SK-N-SH treated with all-trans-retinoic acid at 6 μM for 48 hours (cell line): Measurements from ENCODE around the gene WNT9B.

Experiments used
- ATAC-seq: fragments of 200-7000 bp; cut with Tn5 transposase; 3 replicates; pipeline ENCODE4 v1.9.1; 2020; ENCODE audit warnings: mild to moderate bottlenecking, moderate library complexity
- ARNTL ChIP-seq: fragments of 450-650 bp; formaldehyde crosslinking; IDR thresholded peaks from 2 replicates; pipeline ENCODE4 v1.5.0; 2020; ENCODE audit warnings: low read depth, mild to moderate bottlenecking, moderate library complexity, borderline replicate concordance
- BACH2 ChIP-seq: fragments of 250-450 bp; sonication (Bioruptor Pico); IDR thresholded peaks from 2 replicates; pipeline ENCODE4 v1.9.0; 2021; ENCODE audit warnings: mild to moderate bottlenecking, borderline replicate concordance
- CSDC2 ChIP-seq: fragments of 250-450 bp; sonication (Bioruptor Pico); IDR thresholded peaks from 2 replicates; pipeline ENCODE4 v1.5.0; 2020; ENCODE audit warnings: mild to moderate bottlenecking, moderate library complexity
- ESRRG ChIP-seq: fragments of 250-450 bp; sonication (Bioruptor Pico); IDR thresholded peaks from 2 replicates; pipeline ENCODE4 v1.6.1; 2021; ENCODE audit warnings: mild to moderate bottlenecking
- GLIS3 ChIP-seq: fragments of 250-450 bp; sonication (Bioruptor Pico); IDR thresholded peaks from 2 replicates; pipeline ENCODE4 v1.5.0; 2020; ENCODE audit warnings: mild to moderate bottlenecking, moderate library complexity
- ISL1 ChIP-seq: fragments of 250-450 bp; sonication (Bioruptor Pico); IDR thresholded peaks from 2 replicates; pipeline ENCODE4 v2.1.2; 2022; ENCODE audit warnings: mild to moderate bottlenecking, moderate library complexity
- OSR1 ChIP-seq: fragments of 250-450 bp; sonication (Bioruptor Pico); IDR thresholded peaks from 2 replicates; pipeline ENCODE4 v1.8.0; 2022; ENCODE audit warnings: moderate library complexity, mild to moderate bottlenecking, inconsistent platforms
- PPARA ChIP-seq: fragments of 250-450 bp; sonication (Bioruptor Pico); IDR thresholded peaks from 2 replicates; pipeline ENCODE4 v1.5.0; 2020; ENCODE audit warnings: mild to moderate bottlenecking, borderline replicate concordance
- RARB ChIP-seq: fragments of 250-450 bp; sonication (Bioruptor Pico); IDR thresholded peaks from 2 replicates; pipeline ENCODE4 v1.8.0; 2021; ENCODE audit warnings: mild to moderate bottlenecking, moderate library complexity
- SNAI2 ChIP-seq: fragments of 250-450 bp; sonication (Bioruptor Pico); IDR thresholded peaks from 2 replicates; pipeline ENCODE4 v1.5.0; 2020; ENCODE audit warnings: mild to moderate bottlenecking, moderate library complexity
- TCF4 ChIP-seq: fragments of 250-450 bp; sonication (Bioruptor Pico); IDR thresholded peaks from 2 replicates; pipeline ENCODE4 v1.8.0; 2021; ENCODE audit warnings: mild to moderate bottlenecking, moderate library complexity, borderline replicate concordance
- TOX ChIP-seq: fragments of 250-450 bp; sonication (Bioruptor Pico); IDR thresholded peaks from 2 replicates; pipeline ENCODE4 v1.8.0; 2021; ENCODE audit warnings: mild to moderate bottlenecking, moderate library complexity, borderline replicate concordance
- ZC3H10 ChIP-seq: fragments of 250-450 bp; sonication (Bioruptor Pico); IDR thresholded peaks from 2 replicates; pipeline ENCODE4 v1.5.1; 2021; ENCODE audit warnings: mild to moderate bottlenecking, moderate library complexity
- ZFP30 ChIP-seq: fragments of 450-650 bp; formaldehyde crosslinking; IDR thresholded peaks from 2 replicates; pipeline ENCODE4 v1.5.0; 2022; ENCODE audit warnings: mild to moderate bottlenecking, moderate library complexity
- ZNF565 ChIP-seq: fragments of 450-650 bp; formaldehyde crosslinking; conservative IDR thresholded peaks from 2 replicates; pipeline ENCODE4 v1.5.0; 2020; ENCODE audit warnings: low read depth, mild to moderate bottlenecking, moderate library complexity
- ZNF70 ChIP-seq: fragments of 450-650 bp; formaldehyde crosslinking; IDR thresholded peaks from 2 replicates; pipeline ENCODE4 v1.5.0; 2020; ENCODE audit warnings: mild to moderate bottlenecking, moderate library complexity
- ZNF8 ChIP-seq: fragments of 450-650 bp; formaldehyde crosslinking; IDR thresholded peaks from 2 replicates; pipeline ENCODE4 v1.5.0; 2020; ENCODE audit warnings: mild to moderate bottlenecking, moderate library complexity
- TF ChIP-seq, protein P1 (sequence below): fragments of 250-450 bp; sonication (Bioruptor Pico); IDR thresholded peaks from 2 replicates; pipeline ENCODE4 v1.8.0; 2020; ENCODE audit warnings: mild to moderate bottlenecking, moderate library complexity, borderline replicate concordance
- TF ChIP-seq, protein P2 (sequence below): fragments of 250-450 bp; sonication (Bioruptor Pico); IDR thresholded peaks from 2 replicates; pipeline ENCODE4 v1.8.0; 2021; ENCODE audit warnings: low read depth, mild to moderate bottlenecking, moderate library complexity, borderline replicate concordance
- TF ChIP-seq, protein P3 (sequence below): fragments of 250-450 bp; sonication (Bioruptor Pico); IDR thresholded peaks from 2 replicates; pipeline ENCODE4 v1.5.1; 2020; ENCODE audit warnings: low read depth, mild to moderate bottlenecking, moderate library complexity
- TF ChIP-seq, protein P4 (sequence below): fragments of 250-450 bp; sonication (Bioruptor Pico); IDR thresholded peaks from 2 replicates; pipeline ENCODE4 v1.5.1; 2021; ENCODE audit warnings: mild to moderate bottlenecking, moderate library complexity
- TF ChIP-seq, protein P5 (sequence below): fragments of 250-450 bp; sonication (Bioruptor Pico); IDR thresholded peaks from 2 replicates; pipeline ENCODE4 v1.5.0; 2020; ENCODE audit warnings: mild to moderate bottlenecking, moderate library complexity

WNT9B gene

GRCh38 chr17:46910179-46910927 lies 59.0 kb downstream of the WNT9B start:
- TF ChIP-seq, protein P1, sequence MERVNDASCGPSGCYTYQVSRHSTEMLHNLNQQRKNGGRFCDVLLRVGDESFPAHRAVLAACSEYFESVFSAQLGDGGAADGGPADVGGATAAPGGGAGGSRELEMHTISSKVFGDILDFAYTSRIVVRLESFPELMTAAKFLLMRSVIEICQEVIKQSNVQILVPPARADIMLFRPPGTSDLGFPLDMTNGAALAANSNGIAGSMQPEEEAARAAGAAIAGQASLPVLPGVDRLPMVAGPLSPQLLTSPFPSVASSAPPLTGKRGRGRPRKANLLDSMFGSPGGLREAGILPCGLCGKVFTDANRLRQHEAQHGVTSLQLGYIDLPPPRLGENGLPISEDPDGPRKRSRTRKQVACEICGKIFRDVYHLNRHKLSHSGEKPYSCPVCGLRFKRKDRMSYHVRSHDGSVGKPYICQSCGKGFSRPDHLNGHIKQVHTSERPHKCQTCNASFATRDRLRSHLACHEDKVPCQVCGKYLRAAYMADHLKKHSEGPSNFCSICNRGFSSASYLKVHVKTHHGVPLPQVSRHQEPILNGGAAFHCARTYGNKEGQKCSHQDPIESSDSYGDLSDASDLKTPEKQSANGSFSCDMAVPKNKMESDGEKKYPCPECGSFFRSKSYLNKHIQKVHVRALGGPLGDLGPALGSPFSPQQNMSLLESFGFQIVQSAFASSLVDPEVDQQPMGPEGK (CRISPR knock-in tag): no peak
- TF ChIP-seq, protein P2, sequence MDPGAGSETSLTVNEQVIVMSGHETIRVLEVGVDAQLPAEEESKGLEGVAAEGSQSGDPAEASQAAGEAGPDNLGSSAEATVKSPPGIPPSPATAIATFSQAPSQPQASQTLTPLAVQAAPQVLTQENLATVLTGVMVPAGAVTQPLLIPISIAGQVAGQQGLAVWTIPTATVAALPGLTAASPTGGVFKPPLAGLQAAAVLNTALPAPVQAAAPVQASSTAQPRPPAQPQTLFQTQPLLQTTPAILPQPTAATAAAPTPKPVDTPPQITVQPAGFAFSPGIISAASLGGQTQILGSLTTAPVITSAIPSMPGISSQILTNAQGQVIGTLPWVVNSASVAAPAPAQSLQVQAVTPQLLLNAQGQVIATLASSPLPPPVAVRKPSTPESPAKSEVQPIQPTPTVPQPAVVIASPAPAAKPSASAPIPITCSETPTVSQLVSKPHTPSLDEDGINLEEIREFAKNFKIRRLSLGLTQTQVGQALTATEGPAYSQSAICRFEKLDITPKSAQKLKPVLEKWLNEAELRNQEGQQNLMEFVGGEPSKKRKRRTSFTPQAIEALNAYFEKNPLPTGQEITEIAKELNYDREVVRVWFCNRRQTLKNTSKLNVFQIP (CRISPR knock-in tag): no peak
- TF ChIP-seq TCF4 (no peak), ZFP30 (no peak), ZC3H10 (CRISPR knock-in tag) (no peak), RARB (CRISPR knock-in tag) (no peak), ESRRG (no peak), ISL1 (no peak), ZNF565 (CRISPR knock-in tag) (no peak), ZNF70 (CRISPR knock-in tag) (no peak), TOX (no peak), GLIS3 (no peak), ZNF8 (CRISPR knock-in tag) (no peak), CSDC2 (CRISPR knock-in tag) (no peak), OSR1 (CRISPR knock-in tag) (no peak)
- TF ChIP-seq, protein P3, sequence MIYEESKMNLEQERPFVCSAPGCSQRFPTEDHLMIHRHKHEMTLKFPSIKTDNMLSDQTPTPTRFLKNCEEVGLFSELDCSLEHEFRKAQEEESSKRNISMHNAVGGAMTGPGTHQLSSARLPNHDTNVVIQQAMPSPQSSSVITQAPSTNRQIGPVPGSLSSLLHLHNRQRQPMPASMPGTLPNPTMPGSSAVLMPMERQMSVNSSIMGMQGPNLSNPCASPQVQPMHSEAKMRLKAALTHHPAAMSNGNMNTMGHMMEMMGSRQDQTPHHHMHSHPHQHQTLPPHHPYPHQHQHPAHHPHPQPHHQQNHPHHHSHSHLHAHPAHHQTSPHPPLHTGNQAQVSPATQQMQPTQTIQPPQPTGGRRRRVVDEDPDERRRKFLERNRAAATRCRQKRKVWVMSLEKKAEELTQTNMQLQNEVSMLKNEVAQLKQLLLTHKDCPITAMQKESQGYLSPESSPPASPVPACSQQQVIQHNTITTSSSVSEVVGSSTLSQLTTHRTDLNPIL (CRISPR knock-in tag): no peak
- TF ChIP-seq, protein P4, sequence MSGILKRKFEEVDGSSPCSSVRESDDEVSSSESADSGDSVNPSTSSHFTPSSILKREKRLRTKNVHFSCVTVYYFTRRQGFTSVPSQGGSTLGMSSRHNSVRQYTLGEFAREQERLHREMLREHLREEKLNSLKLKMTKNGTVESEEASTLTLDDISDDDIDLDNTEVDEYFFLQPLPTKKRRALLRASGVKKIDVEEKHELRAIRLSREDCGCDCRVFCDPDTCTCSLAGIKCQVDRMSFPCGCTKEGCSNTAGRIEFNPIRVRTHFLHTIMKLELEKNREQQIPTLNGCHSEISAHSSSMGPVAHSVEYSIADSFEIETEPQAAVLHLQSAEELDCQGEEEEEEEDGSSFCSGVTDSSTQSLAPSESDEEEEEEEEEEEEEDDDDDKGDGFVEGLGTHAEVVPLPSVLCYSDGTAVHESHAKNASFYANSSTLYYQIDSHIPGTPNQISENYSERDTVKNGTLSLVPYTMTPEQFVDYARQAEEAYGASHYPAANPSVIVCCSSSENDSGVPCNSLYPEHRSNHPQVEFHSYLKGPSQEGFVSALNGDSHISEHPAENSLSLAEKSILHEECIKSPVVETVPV (CRISPR knock-in tag): no peak
- TF ChIP-seq, protein P5, sequence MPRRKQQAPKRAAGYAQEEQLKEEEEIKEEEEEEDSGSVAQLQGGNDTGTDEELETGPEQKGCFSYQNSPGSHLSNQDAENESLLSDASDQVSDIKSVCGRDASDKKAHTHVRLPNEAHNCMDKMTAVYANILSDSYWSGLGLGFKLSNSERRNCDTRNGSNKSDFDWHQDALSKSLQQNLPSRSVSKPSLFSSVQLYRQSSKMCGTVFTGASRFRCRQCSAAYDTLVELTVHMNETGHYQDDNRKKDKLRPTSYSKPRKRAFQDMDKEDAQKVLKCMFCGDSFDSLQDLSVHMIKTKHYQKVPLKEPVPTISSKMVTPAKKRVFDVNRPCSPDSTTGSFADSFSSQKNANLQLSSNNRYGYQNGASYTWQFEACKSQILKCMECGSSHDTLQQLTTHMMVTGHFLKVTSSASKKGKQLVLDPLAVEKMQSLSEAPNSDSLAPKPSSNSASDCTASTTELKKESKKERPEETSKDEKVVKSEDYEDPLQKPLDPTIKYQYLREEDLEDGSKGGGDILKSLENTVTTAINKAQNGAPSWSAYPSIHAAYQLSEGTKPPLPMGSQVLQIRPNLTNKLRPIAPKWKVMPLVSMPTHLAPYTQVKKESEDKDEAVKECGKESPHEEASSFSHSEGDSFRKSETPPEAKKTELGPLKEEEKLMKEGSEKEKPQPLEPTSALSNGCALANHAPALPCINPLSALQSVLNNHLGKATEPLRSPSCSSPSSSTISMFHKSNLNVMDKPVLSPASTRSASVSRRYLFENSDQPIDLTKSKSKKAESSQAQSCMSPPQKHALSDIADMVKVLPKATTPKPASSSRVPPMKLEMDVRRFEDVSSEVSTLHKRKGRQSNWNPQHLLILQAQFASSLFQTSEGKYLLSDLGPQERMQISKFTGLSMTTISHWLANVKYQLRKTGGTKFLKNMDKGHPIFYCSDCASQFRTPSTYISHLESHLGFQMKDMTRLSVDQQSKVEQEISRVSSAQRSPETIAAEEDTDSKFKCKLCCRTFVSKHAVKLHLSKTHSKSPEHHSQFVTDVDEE (CRISPR knock-in tag): no peak
- no peak for ATAC-seq

DNA sequence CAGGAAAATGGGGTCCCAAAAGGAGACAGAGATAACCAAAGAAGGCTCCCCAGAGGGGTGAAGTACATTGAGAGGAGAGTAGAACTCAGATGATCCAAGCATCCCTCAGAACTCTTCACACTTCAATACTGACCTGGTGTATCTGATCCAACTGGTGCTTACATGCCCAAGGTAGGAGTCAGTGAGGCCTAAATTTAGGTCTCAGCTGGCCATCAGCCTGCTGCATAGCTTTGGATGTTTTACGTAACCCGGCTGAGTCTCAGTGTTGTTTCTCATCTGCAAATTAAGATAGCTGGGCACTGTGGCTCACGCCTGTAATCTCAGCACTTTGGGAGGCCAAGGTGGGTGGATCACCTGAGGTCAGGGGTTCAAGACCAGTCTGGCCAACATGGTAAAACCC lies 59.9 kb downstream of the WNT9B start:
- ATAC-seq: no peak
- TF ChIP-seq, protein P4 (CRISPR knock-in tag): no peak
- TF ChIP-seq SNAI2 (CRISPR knock-in tag): no peak
- TF ChIP-seq RARB (CRISPR knock-in tag): no peak
- TF ChIP-seq ISL1: no peak
- TF ChIP-seq ZNF565 (CRISPR knock-in tag): no peak
- no peak for TF ChIP-seq OSR1 (CRISPR knock-in tag)
- TF ChIP-seq GLIS3: no peak
- no peak for TF ChIP-seq ZNF8 (CRISPR knock-in tag)
- TF ChIP-seq, protein P5 (CRISPR knock-in tag): no peak
- no peak for TF ChIP-seq ARNTL (CRISPR knock-in tag)
- no peak for TF ChIP-seq BACH2 (CRISPR knock-in tag)
- TF ChIP-seq TOX: no peak
- TF ChIP-seq PPARA: no peak
- no peak for TF ChIP-seq ZFP30
- TF ChIP-seq, protein P1 (CRISPR knock-in tag): no peak
- no peak for TF ChIP-seq TCF4
